CD4-positive, alpha-beta T cell treated with Interferon alpha-2 for 1 hour (primary cell): Measurements from ENCODE around the gene FAM216B.
"Not testable (repeated sequence)": the region's sequence is repeated elsewhere in the genome, so short reads cannot be mapped to it uniquely, and the experiment has no call there.

Experiments
- DNase-seq, 2 donors: peaks; one replicate each; pipeline ENCODE4 v3.0.0-alpha.2; 2020 to 2022

FAM216B gene

GRCh38 chr13:42788601-42789000 lies 7.2 kb downstream of the FAM216B start:
- DNase-seq = no peak

- DNase-seq = no peak
These were observed 10.8 kb downstream of the FAM216B start for GRCh38 chr13:42792154-42792553.

GRCh38 chr13:42794577-42795275 lies 13.3 kb downstream of the FAM216B start:
- no peak for DNase-seq

- no peak for DNase-seq
These were observed 14.3 kb downstream of the FAM216B start for GRCh38 chr13:42795666-42796065.

GRCh38 chr13:42796747-42797356 lies 15.5 kb downstream of the FAM216B start:
- no peak for DNase-seq

GRCh38 chr13:42798118-42798517 lies 16.7 kb downstream of the FAM216B start:
- no peak for DNase-seq

- no peak for DNase-seq
These were observed 18.8 kb downstream of the FAM216B start for GRCh38 chr13:42800109-42800643.

GRCh38 chr13:42803563-42804204 lies 22.3 kb downstream of the FAM216B start:
- no peak for DNase-seq

- no peak for DNase-seq
These were observed 23.0 kb downstream of the FAM216B start for GRCh38 chr13:42804244-42804874.

- no peak for DNase-seq
These were observed 25.9 kb downstream of the FAM216B start for GRCh38 chr13:42807241-42807640.

GRCh38 chr13:42807866-42808265 lies 26.5 kb downstream of the FAM216B start:
- DNase-seq = no peak

- DNase-seq = no peak
These were observed 27.1 kb downstream of the FAM216B start for GRCh38 chr13:42808341-42808940.

GRCh38 chr13:42812316-42812715 lies 30.9 kb downstream of the FAM216B start:
- no peak for DNase-seq

- DNase-seq = no peak
These were observed 33.5 kb downstream of the FAM216B start for GRCh38 chr13:42814868-42815267.

GRCh38 chr13:42815681-42816080 lies 34.3 kb downstream of the FAM216B start:
- DNase-seq = no peak

GRCh38 chr13:42816538-42816937 lies 35.2 kb downstream of the FAM216B start:
- no peak for DNase-seq

GRCh38 chr13:42819687-42820086 lies 38.3 kb downstream of the FAM216B start:
- not testable (repeated sequence) for DNase-seq

GRCh38 chr13:42820451-42820850 lies 39.1 kb downstream of the FAM216B start:
- no peak for DNase-seq

- no peak for DNase-seq
These were observed 40.1 kb downstream of the FAM216B start for GRCh38 chr13:42821437-42821836.

GRCh38 chr13:42832341-42833096 lies 51.1 kb downstream of the FAM216B start:
- DNase-seq = no peak

- no peak for DNase-seq
These were observed 53.6 kb downstream of the FAM216B start for GRCh38 chr13:42834946-42835345.
